ENCODE measurements around the gene TOP1. TPM values are rescaled to one million over a fixed set of nuclear protein-coding genes. Genes with fewer than 3 reads are reported as not detected.

Gene TOP1
- polyA plus RNA-seq, 1 of the 3 experiments (the other 2 are of a cell fraction): 11.9 TPM

- DNase-seq: no peak
- Histone ChIP-seq H2AFZ (ENCODE audit: low read depth) (no peak overlapping the region), H3K9me2 (no peaks in the 10 kb centered on the region), H3K4me1 (ENCODE audit: control insufficient read depth in 1 of 2, insufficient read depth in 2 of 2, low read depth in 1 of 2, low read length in 1 of 2) (peaks cover 0 to 6% of the 10 kb centered on the region in 2 experiments; a peak in 1 of 4 replicates), H3K79me2 (ENCODE audit: insufficient read depth) (peaks cover 52% of the 10 kb centered on the region), H3K9me3 (no peaks in the 10 kb centered on the region), H3K27me3 (ENCODE audit: insufficient read depth) (no peaks in the 10 kb centered on the region), H4K20me1 (ENCODE audit: insufficient read depth) (peaks cover 51% of the 10 kb centered on the region), H3K9ac (no peak overlapping the region), H3K36me3 (replicated peaks in 1 of 2; ENCODE audit: control insufficient read depth in 1 of 2, insufficient read depth in 2 of 2, low read length in 1 of 2) (peaks cover 24 to 50% of the 10 kb centered on the region in 2 experiments), H3K4me3 (ENCODE audit: low read depth in 2 of 2, low read length in 1 of 2) (no peak overlapping the region), H3K27ac (ENCODE audit: low read depth in 2 of 2, low read length in 1 of 2) (no peak overlapping the region), H3K4me2 (no peak overlapping the region), H3F3A (replicated peaks; ENCODE audit: insufficient read depth) (no peaks in the 10 kb centered on the region)
- POLR2A ChIA-PET: no interaction called here
- 98% methylated on average over 2 of the region's 2 CpGs for WGBS (ENCODE audit: low lambda C conversion rate)
- CTCF ChIA-PET: interaction anchor here (0.9 to 9.8 kb wide), 4 partner anchors 11 to 197 kb away, joined by 3 to 67 read pairs (median 5); no protein-coding TSS in a partner anchor
- TF ChIP-seq RXRA (IDR thresholded peaks at IDR 0.05; ENCODE audit: borderline replicate concordance, low read depth) (no peak), CTCF (IDR thresholded peaks at IDR 0.05) (no peak), MAX (IDR thresholded peaks at IDR 0.05; ENCODE audit: low read depth) (no peak), JUND (IDR thresholded peaks at IDR 0.05) (no peak), NFIC (IDR thresholded peaks at IDR 0.05; ENCODE audit: borderline replicate concordance) (no peak), GABPA (IDR thresholded peaks at IDR 0.05; ENCODE audit: low read depth) (no peak)
Observed at GRCh38 chr20:41160686-41161085, 132.1 kb downstream of the TOP1 start.

- POLR2A ChIA-PET: no interaction called here
- 100% methylated on average over 1 of the region's 1 CpG for WGBS (ENCODE audit: low lambda C conversion rate)
- Histone ChIP-seq H3K9me2 (no peaks in the 10 kb centered on the region), H3F3A (replicated peaks; ENCODE audit: insufficient read depth) (no peaks in the 10 kb centered on the region), H3K4me2 (no peak overlapping the region), H3K36me3 (replicated peaks in 1 of 2; ENCODE audit: control insufficient read depth in 1 of 2, insufficient read depth in 2 of 2, low read length in 1 of 2) (peaks cover 26 to 62% of the 10 kb centered on the region in 2 experiments), H3K27ac (ENCODE audit: low read depth in 2 of 2, low read length in 1 of 2) (no peak overlapping the region), H3K79me2 (ENCODE audit: insufficient read depth) (peaks cover 40% of the 10 kb centered on the region), H4K20me1 (ENCODE audit: insufficient read depth) (peaks cover 39% of the 10 kb centered on the region), H3K4me3 (ENCODE audit: low read depth in 2 of 2, low read length in 1 of 2) (no peak overlapping the region), H3K27me3 (ENCODE audit: insufficient read depth) (no peaks in the 10 kb centered on the region), H3K4me1 (ENCODE audit: control insufficient read depth in 1 of 2, insufficient read depth in 2 of 2, low read depth in 1 of 2, low read length in 1 of 2) (no peaks in the 10 kb centered on the region; a peak in 1 of 4 replicates), H3K9me3 (no peaks in the 10 kb centered on the region), H3K9ac (no peak overlapping the region), H2AFZ (ENCODE audit: low read depth) (no peak overlapping the region)
- DNase-seq: no peak
- CTCF ChIA-PET: interaction anchor here (1.1 to 9.8 kb wide), 4 partner anchors 9 to 178 kb away, joined by 3 to 67 read pairs (median 3); partner anchors contain the start of gene LPIN3
- TF ChIP-seq RFX5 (IDR thresholded peaks at IDR 0.05; ENCODE audit: low read length): no peak
- no peak for TF ChIP-seq EP300 (IDR thresholded peaks at IDR 0.05; ENCODE audit: borderline replicate concordance in 1 of 2, low read depth in 1 of 2, low read length in 1 of 2)
- TF ChIP-seq SMC3 (IDR thresholded peaks at IDR 0.05; ENCODE audit: low read depth, low read length): no peak
- TF ChIP-seq GATA2 (CRISPR knock-in tag; IDR thresholded peaks at IDR 0.05): no peak
- no peak for TF ChIP-seq SIN3A (IDR thresholded peaks at IDR 0.05; ENCODE audit: borderline replicate concordance, low read depth, low read length)
- no peak for TF ChIP-seq RXRA (IDR thresholded peaks at IDR 0.05; ENCODE audit: borderline replicate concordance, low read depth)
- TF ChIP-seq MAX (IDR thresholded peaks at IDR 0.05; ENCODE audit: low read depth): no peak
- TF ChIP-seq GABPA (IDR thresholded peaks at IDR 0.05; ENCODE audit: low read depth): no peak
- no peak for TF ChIP-seq MEF2A (IDR thresholded peaks at IDR 0.05; ENCODE audit: borderline replicate concordance, low read depth)
Observed at GRCh38 chr20:41161886-41162285, 133.3 kb downstream of the TOP1 start.
